SK-N-SH (cell line): ENCODE data around the gene ANKRD2. TPM values are rescaled to one million over a fixed set of nuclear protein-coding genes. Genes with fewer than 3 reads are reported as not detected.

Experiments
- CTCF ChIA-PET: fragments of 300-600, 350-600 bp; formaldehyde crosslinking; extraction: SDS; loops from one replicate; lab custom pipeline; 2021; lab: Yijun Ruan, JAX
- POLR2A ChIA-PET: fragments of 350-600 bp; sonication (Branson Sonifier 250); formaldehyde crosslinking; extraction: SDS; loops from one replicate; lab custom pipeline; 2020; ENCODE audit warnings: antibody characterized with exemption, inconsistent platforms; lab: Yijun Ruan, JAX
- DNase-seq: peaks from one replicate; pipeline ENCODE4 v3.0.0; 2012
- H2AFZ ChIP-seq: fragments of 200-600 bp; sonication (generic); 2 replicates; pipeline ENCODE4 v1.8.1; 2016; ENCODE audit warnings: antibody characterized with exemption, mild to moderate bottlenecking, low read depth
- H3F3A ChIP-seq: fragments of 200-600 bp; sonication (generic); replicated peaks from 2 replicates; pipeline ENCODE3; 2016; ENCODE audit warnings: antibody characterized with exemption, mild to moderate bottlenecking; ENCODE audit not compliant: insufficient read depth
- H3K27ac ChIP-seq, 2 experiments: fragments of 200-500 bp in 1 of 2; fragments of 200-600 bp in 1 of 2; sonication (Bioruptor generic) in 1 of 2; sonication (generic), shearing (Covaris generic) in 1 of 2; 2 replicates each; pipeline versions ENCODE4 v1.5.1 to v1.6.1; 2014 to 2016; ENCODE audit warnings: low read depth in 2 of 2, inconsistent platforms in 1 of 2, low read length in 1 of 2, mild to moderate bottlenecking in 1 of 2, mixed read lengths in 1 of 2
- H3K27me3 ChIP-seq: fragments of 200-600 bp; sonication (generic), shearing (Covaris generic); 2 replicates; pipeline ENCODE4 v1.6.1; 2016; ENCODE audit warnings: mixed run types; ENCODE audit not compliant: insufficient read depth
- H3K36me3 ChIP-seq, 2 experiments: fragments of 200-500 bp in 1 of 2; fragments of 200-600 bp in 1 of 2; sonication (Bioruptor generic) in 1 of 2; sonication (generic) in 1 of 2; replicated peaks in 1 of 2; 2 replicates each; pipeline versions ENCODE3 to v1.5.1; 2014 to 2016; ENCODE audit warnings: low read length in 1 of 2, mild to moderate bottlenecking in 1 of 2; ENCODE audit not compliant: insufficient read depth in 2 of 2, control insufficient read depth in 1 of 2
- H3K4me1 ChIP-seq, 2 experiments: fragments of 200-500 bp in 1 of 2; fragments of 200-600 bp in 1 of 2; sonication (Bioruptor generic) in 1 of 2; sonication (generic), shearing (Covaris generic) in 1 of 2; 2 replicates each; pipeline versions ENCODE4 v1.5.1 to v1.6.1; 2014 to 2016; ENCODE audit warnings: low read depth in 1 of 2, low read length in 1 of 2, mixed run types in 1 of 2; ENCODE audit not compliant: insufficient read depth in 2 of 2, control insufficient read depth in 1 of 2
- H3K4me2 ChIP-seq: fragments of 200-600 bp; sonication (generic), shearing (Covaris generic); 2 replicates; pipeline ENCODE4 v1.6.1; 2017; ENCODE audit warnings: mixed run types
- H3K4me3 ChIP-seq, 2 experiments: fragments of 200-500 bp in 1 of 2; fragments of 200-600 bp in 1 of 2; sonication (Bioruptor generic) in 1 of 2; sonication (generic), shearing (Covaris generic) in 1 of 2; 2 replicates each; pipeline versions ENCODE4 v1.5.1 to v1.8.1; 2014 to 2016; ENCODE audit warnings: low read depth in 2 of 2, inconsistent platforms in 1 of 2, low read length in 1 of 2, mild to moderate bottlenecking in 1 of 2, mixed read lengths in 1 of 2, moderate library complexity in 1 of 2
- H3K79me2 ChIP-seq: fragments of 200-600 bp; sonication (generic); 2 replicates; pipeline ENCODE4 v1.8.1; 2017; ENCODE audit warnings: mild to moderate bottlenecking; ENCODE audit not compliant: insufficient read depth
- H3K9ac ChIP-seq: fragments of 200-600 bp; sonication (generic); 2 replicates; pipeline ENCODE4 v1.6.1; 2017; ENCODE audit warnings: mixed run types
- H3K9me2 ChIP-seq: fragments of 200-600 bp; sonication (generic); 2 replicates; pipeline ENCODE4 v1.6.1; 2017; ENCODE audit warnings: mixed run types
- H3K9me3 ChIP-seq: fragments of 200-600 bp; sonication (generic); 2 replicates; pipeline ENCODE4 v1.6.1; 2017; ENCODE audit warnings: mixed run types, mild to moderate bottlenecking, moderate library complexity
- H4K20me1 ChIP-seq: fragments of 200-600 bp; sonication (generic); 2 replicates; pipeline ENCODE4 v1.6.1; 2017; ENCODE audit warnings: mild to moderate bottlenecking, mixed run types; ENCODE audit not compliant: insufficient read depth
- CHD2 ChIP-seq: fragments of 150-350 bp; IDR thresholded peaks from 2 replicates; pipeline ENCODE4 v1.6.1; 2018; ENCODE audit warnings: low read length; ENCODE audit not compliant: partially characterized antibody
- EP300 ChIP-seq, 2 experiments: IDR thresholded peaks; 2 replicates each; pipeline versions ENCODE4 v1.4.0 to v1.6.1; 2012; ENCODE audit warnings: borderline replicate concordance in 1 of 2, low read depth in 1 of 2, low read length in 1 of 2
- JUND ChIP-seq: IDR thresholded peaks from 2 replicates; pipeline ENCODE4 v1.4.0; 2012
- MEF2A ChIP-seq: IDR thresholded peaks from 2 replicates; pipeline ENCODE4 v1.4.0; 2012; ENCODE audit warnings: low read depth, borderline replicate concordance
- NRF1 ChIP-seq: IDR thresholded peaks from 2 replicates; pipeline ENCODE4 v1.6.1; 2012; ENCODE audit warnings: low read depth, mild to moderate bottlenecking, low read length
- POLR2AphosphoS5 ChIP-seq: IDR thresholded peaks from 2 replicates; pipeline ENCODE4 v1.6.1; 2012; ENCODE audit warnings: low read depth, low read length
- RCOR1 ChIP-seq: fragments of 150-350 bp; IDR thresholded peaks from 2 replicates; pipeline ENCODE4 v1.6.1; 2017; ENCODE audit warnings: antibody characterized with exemption, low read length
- RFX5 ChIP-seq: IDR thresholded peaks from 2 replicates; pipeline ENCODE4 v1.6.1; 2012; ENCODE audit warnings: mild to moderate bottlenecking, improper control_type of control experiment, low read length
- RXRA ChIP-seq: IDR thresholded peaks from 2 replicates; pipeline ENCODE4 v1.4.0; 2012; ENCODE audit warnings: low read depth, mild to moderate bottlenecking, borderline replicate concordance
- SMC3 ChIP-seq: IDR thresholded peaks from 2 replicates; pipeline ENCODE4 v1.6.1; 2012; ENCODE audit warnings: low read depth, low read length, improper control_type of control experiment
- TAF1 ChIP-seq: IDR thresholded peaks from 2 replicates; pipeline ENCODE4 v1.6.1; 2012; ENCODE audit warnings: low read depth, mild to moderate bottlenecking, low read length, moderate library complexity, borderline replicate concordance
- TEAD4 ChIP-seq: IDR thresholded peaks from 2 replicates; pipeline ENCODE4 v1.4.0; 2012; ENCODE audit warnings: mild to moderate bottlenecking, borderline replicate concordance; ENCODE audit not compliant: insufficient read depth
- YY1 ChIP-seq: IDR thresholded peaks from 2 replicates; pipeline ENCODE4 v1.4.0; 2012; ENCODE audit warnings: low read depth, mild to moderate bottlenecking
- WGBS: methylation state at CpG from one replicate; pipeline ENCODE4 v1.1.6; 2017; ENCODE audit warnings: low lambda C conversion rate; 5-methylcytosine and 5-hydroxymethylcytosine counted together
- polyA plus RNA-seq, 3 experiments: library from polyadenylated mRNA; depleted of rRNA; stranded (reverse); fragments of >200 nt; gene quantifications; 2 replicates each; pipeline ENCODE4 v1.2.3, GENCODE V29; 2012
- TF ChIP-seq, protein P1 (sequence below): fragments of 150-350 bp; IDR thresholded peaks from 2 replicates; pipeline ENCODE4 v1.6.1; 2017; ENCODE audit warnings: antibody characterized with exemption, low read length, low read depth, borderline replicate concordance
- TF ChIP-seq, protein P2 (sequence below): fragments of 200-600 bp; sonication (generic); IDR thresholded peaks from 2 replicates; pipeline ENCODE4 v1.6.1; 2017; ENCODE audit warnings: antibody characterized with exemption, mild to moderate bottlenecking, moderate library complexity

Gene ANKRD2
- polyA plus RNA-seq, 1 of the 3 experiments (the other 2 are of a cell fraction): 0.72 TPM

DNA sequence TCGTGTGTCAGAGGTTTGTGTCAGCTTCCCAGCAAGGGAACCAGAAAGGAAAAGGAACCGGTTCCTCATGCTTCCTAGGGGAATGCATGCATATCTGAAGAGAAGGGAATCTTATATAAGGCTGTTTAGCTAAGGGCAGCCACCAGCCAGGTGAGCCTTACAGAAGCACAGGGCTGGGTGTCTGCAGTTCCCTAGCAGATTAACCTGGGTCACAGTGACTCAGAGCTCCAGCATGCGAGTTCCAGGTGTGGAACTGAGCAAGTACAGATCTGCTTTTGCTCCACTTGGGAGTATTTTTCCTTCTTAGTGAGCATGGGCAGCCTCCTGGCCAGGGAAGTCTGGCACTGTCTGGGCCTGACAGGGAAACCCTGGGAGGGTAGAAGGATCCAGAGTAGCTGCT, 957 bp upstream of the ANKRD2 start:
- Histone ChIP-seq H3K9me2 (no peaks in the 10 kb centered on the region), H3K4me2 (no peak overlapping the region), H2AFZ (no peak overlapping the region), H3F3A (peaks cover 29% of the 10 kb centered on the region), H3K79me2 (no peaks in the 10 kb centered on the region), H3K4me1 (peaks cover 21 to 35% of the 10 kb centered on the region in 2 experiments; a peak in 3 of 4 replicates), H3K9ac (no peak overlapping the region), H3K27ac (peak overlapping the region in 1 of 2 experiments; percentile 74; a peak in 2 of 4 replicates), H3K36me3 (peaks cover 0 to 6% of the 10 kb centered on the region in 2 experiments), H4K20me1 (no peaks in the 10 kb centered on the region), H3K9me3 (no peaks in the 10 kb centered on the region), H3K4me3 (no peak overlapping the region), H3K27me3 (no peaks in the 10 kb centered on the region)
- TF ChIP-seq, protein P1, sequence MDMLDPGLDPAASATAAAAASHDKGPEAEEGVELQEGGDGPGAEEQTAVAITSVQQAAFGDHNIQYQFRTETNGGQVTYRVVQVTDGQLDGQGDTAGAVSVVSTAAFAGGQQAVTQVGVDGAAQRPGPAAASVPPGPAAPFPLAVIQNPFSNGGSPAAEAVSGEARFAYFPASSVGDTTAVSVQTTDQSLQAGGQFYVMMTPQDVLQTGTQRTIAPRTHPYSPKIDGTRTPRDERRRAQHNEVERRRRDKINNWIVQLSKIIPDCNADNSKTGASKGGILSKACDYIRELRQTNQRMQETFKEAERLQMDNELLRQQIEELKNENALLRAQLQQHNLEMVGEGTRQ: no peak
- no peak for TF ChIP-seq RCOR1
- no peak for TF ChIP-seq NRF1
- DNase-seq: no peak
- ChIA-PET POLR2A (interaction anchor here (1.0 kb wide), 1 partner anchor 172 kb away, joined by 3 read pairs; no protein-coding TSS in a partner anchor), CTCF (interaction anchor here (0.6 to 9.4 kb wide), 39 partner anchors 13 to 310 kb away, joined by 3 to 64 read pairs (median 5); partner anchors contain the start of genes AVPI1, C10orf62, HOGA1 and MARVELD1)
- WGBS: 84% methylated on average over 3 of the region's 3 CpGs

DNA sequence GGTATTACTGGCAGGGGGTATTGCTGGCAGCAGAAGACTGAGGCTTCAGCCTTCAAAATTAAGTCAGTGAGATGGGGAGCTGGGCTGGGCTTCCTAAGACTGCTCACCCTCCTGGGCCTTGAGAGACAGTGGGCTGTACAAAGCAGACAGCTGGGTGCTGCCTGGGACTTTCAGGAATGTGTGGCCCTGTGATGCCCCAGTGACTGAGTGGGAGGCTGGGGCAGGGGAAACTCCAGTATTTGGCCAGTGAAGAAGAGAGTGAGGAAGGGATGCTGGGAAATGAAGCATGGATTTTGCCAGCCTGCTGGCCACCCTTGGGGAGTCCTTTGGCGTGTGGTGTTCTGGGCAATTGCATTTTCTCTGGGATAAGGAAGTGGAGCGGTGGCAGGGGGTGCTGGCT, 442 bp downstream of the ANKRD2 start:
- no peaks in the 10 kb centered on the region for H3K9me3 ChIP-seq
- peaks cover 29% of the 10 kb centered on the region for H3F3A ChIP-seq
- no peaks in the 10 kb centered on the region for H3K27me3 ChIP-seq
- H4K20me1 ChIP-seq: no peaks in the 10 kb centered on the region
- no peak overlapping the region; a peak in 1 of 4 replicates for H3K27ac ChIP-seq
- CTCF ChIA-PET: interaction anchor here (0.6 to 9.4 kb wide), 28 partner anchors 8 to 179 kb away, joined by 3 to 64 read pairs (median 7); partner anchors contain the start of genes AVPI1, C10orf62, HOGA1 and PI4K2A
- WGBS: 95% methylated on average over 2 of the region's 2 CpGs
- no peaks in the 10 kb centered on the region for H3K79me2 ChIP-seq
- no peak overlapping the region for H3K9ac ChIP-seq
- H3K4me3 ChIP-seq: no peak overlapping the region
- POLR2A ChIA-PET: no interaction called here
- H3K36me3 ChIP-seq: peaks cover 0 to 6% of the 10 kb centered on the region in 2 experiments
- no peaks in the 10 kb centered on the region for H3K9me2 ChIP-seq
- no peak for DNase-seq
- H2AFZ ChIP-seq: no peak overlapping the region
- TF ChIP-seq RXRA: 0 out of 2 replicates have a peak, but pooled peaks have one; percentile 17
- no peak for TF ChIP-seq SMC3
- no peak for TF ChIP-seq TEAD4
- peaks cover 21 to 35% of the 10 kb centered on the region in 2 experiments; a peak in 3 of 4 replicates for H3K4me1 ChIP-seq
- no peak overlapping the region; the same call in 1 of the 2 replicates for H3K4me2 ChIP-seq

DNA sequence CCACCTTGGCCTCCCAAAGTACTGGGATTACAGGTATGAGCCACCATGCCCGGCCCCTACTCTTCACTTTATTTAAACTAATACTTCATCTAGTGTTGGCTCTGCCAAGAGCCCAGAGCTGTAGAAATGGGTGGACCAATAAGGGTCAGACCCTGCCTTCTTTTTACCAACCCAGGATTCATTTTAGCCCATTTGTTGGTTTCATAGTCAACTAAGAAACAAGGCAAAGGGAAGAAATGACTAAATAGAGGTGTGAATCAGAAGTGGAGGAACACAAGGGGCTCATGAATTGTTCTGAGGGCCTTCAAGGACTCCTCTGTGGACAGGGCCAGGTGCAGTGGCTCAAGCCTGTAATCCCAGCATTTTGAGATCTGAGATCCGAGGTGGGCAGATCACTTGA, 1.1 kb downstream of the ANKRD2 start:
- no peaks in the 10 kb centered on the region for H4K20me1 ChIP-seq
- peaks cover 29% of the 10 kb centered on the region for H3F3A ChIP-seq
- no peak overlapping the region for H3K4me3 ChIP-seq
- no peak overlapping the region for H3K4me2 ChIP-seq
- no peaks in the 10 kb centered on the region for H3K9me3 ChIP-seq
- H3K4me1 ChIP-seq: peaks cover 21 to 35% of the 10 kb centered on the region in 2 experiments; a peak in 3 of 4 replicates
- peak overlapping the region in 1 of 2 experiments; percentile 83; a peak in 2 of 4 replicates for H3K27ac ChIP-seq
- no peaks in the 10 kb centered on the region for H3K9me2 ChIP-seq
- no peak overlapping the region for H3K9ac ChIP-seq
- DNase-seq: no peak
- CTCF ChIA-PET: interaction anchor here (0.6 to 9.4 kb wide), 9 partner anchors 11 to 159 kb away, joined by 3 to 64 read pairs (median 10); partner anchors contain the start of genes AVPI1 and HOGA1
- WGBS: 46% methylated on average over 2 of the region's 2 CpGs
- H3K36me3 ChIP-seq: peaks cover 0 to 6% of the 10 kb centered on the region in 2 experiments
- no peak overlapping the region for H2AFZ ChIP-seq
- POLR2A ChIA-PET: no interaction called here
- no peaks in the 10 kb centered on the region for H3K27me3 ChIP-seq
- H3K79me2 ChIP-seq: no peaks in the 10 kb centered on the region
- TF ChIP-seq, protein P2, sequence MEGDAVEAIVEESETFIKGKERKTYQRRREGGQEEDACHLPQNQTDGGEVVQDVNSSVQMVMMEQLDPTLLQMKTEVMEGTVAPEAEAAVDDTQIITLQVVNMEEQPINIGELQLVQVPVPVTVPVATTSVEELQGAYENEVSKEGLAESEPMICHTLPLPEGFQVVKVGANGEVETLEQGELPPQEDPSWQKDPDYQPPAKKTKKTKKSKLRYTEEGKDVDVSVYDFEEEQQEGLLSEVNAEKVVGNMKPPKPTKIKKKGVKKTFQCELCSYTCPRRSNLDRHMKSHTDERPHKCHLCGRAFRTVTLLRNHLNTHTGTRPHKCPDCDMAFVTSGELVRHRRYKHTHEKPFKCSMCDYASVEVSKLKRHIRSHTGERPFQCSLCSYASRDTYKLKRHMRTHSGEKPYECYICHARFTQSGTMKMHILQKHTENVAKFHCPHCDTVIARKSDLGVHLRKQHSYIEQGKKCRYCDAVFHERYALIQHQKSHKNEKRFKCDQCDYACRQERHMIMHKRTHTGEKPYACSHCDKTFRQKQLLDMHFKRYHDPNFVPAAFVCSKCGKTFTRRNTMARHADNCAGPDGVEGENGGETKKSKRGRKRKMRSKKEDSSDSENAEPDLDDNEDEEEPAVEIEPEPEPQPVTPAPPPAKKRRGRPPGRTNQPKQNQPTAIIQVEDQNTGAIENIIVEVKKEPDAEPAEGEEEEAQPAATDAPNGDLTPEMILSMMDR: no peak
- TF ChIP-seq POLR2AphosphoS5: no peak
- TF ChIP-seq MEF2A: no peak
- no peak for TF ChIP-seq EP300 (IDR thresholded peaks at IDR 0.05; ENCODE audit: borderline replicate concordance in 1 of 2, low read depth in 1 of 2, low read length in 1 of 2)
- no peak for TF ChIP-seq YY1
- TF ChIP-seq NRF1: no peak
- no peak for TF ChIP-seq CHD2
- no peak for TF ChIP-seq TAF1
- no peak for TF ChIP-seq JUND
- TF ChIP-seq RFX5: no peak
